GM12878 (cell line): ENCODE results near the gene DACH2.

ENCODE experiments used
- BHLHE40 ChIP-seq, 2 experiments: fragments of 450-650 bp in 1 of 2; IDR thresholded peaks; 2 replicates each; pipeline ENCODE4 v1.6.1; 2011 to 2017; ENCODE audit warnings: low read depth in 2 of 2, borderline replicate concordance in 1 of 2, improper control_type of control experiment in 1 of 2, low read length in 1 of 2, mild to moderate bottlenecking in 1 of 2
- RCOR1 ChIP-seq: conservative IDR thresholded peaks from 2 replicates; pipeline ENCODE4 v1.6.1; 2012; ENCODE audit warnings: low read depth, low read length, improper control_type of control experiment
- ZZZ3 ChIP-seq: IDR thresholded peaks from 2 replicates; pipeline ENCODE4 v1.6.1; 2011; ENCODE audit warnings: low read depth; ENCODE audit not compliant: control insufficient read depth, insufficient read length

GRCh38 chrX:86148024-86148511 is at the start of gene DACH2:
- TF ChIP-seq BHLHE40 (IDR thresholded peaks at IDR 0.05; ENCODE audit: borderline replicate concordance in 1 of 2, low read depth in 2 of 2, low read length in 1 of 2) = no peak
- TF ChIP-seq RCOR1 = no peak
- TF ChIP-seq ZZZ3 = no peak
